C4-2B (cell line): Measurements from ENCODE around the gene DDX20.

Experiments
- ZFX ChIP-seq: fragments of 450-650 bp; IDR thresholded peaks from 2 replicates; pipeline ENCODE4 v1.6.1; 2017
- TF ChIP-seq, protein P1 (sequence below): fragments of 450-650 bp; conservative IDR thresholded peaks from 2 replicates; pipeline ENCODE4 v1.5.1; 2017; ENCODE audit warnings: mild to moderate bottlenecking

- TF ChIP-seq, protein P1, sequence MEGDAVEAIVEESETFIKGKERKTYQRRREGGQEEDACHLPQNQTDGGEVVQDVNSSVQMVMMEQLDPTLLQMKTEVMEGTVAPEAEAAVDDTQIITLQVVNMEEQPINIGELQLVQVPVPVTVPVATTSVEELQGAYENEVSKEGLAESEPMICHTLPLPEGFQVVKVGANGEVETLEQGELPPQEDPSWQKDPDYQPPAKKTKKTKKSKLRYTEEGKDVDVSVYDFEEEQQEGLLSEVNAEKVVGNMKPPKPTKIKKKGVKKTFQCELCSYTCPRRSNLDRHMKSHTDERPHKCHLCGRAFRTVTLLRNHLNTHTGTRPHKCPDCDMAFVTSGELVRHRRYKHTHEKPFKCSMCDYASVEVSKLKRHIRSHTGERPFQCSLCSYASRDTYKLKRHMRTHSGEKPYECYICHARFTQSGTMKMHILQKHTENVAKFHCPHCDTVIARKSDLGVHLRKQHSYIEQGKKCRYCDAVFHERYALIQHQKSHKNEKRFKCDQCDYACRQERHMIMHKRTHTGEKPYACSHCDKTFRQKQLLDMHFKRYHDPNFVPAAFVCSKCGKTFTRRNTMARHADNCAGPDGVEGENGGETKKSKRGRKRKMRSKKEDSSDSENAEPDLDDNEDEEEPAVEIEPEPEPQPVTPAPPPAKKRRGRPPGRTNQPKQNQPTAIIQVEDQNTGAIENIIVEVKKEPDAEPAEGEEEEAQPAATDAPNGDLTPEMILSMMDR = no peak
- TF ChIP-seq ZFX = no peak
Measured at GRCh38 chr1:111723091-111723806, 32.5 kb upstream of the DDX20 start.
